ENCODE measurements around the gene ANKRD13C. TPM values are rescaled to one million over a fixed set of nuclear protein-coding genes. Genes with fewer than 3 reads are reported as not detected.

Gene ANKRD13C
- total RNA-seq, 1 experiment from 2014 or later: 28.0 TPM

GRCh38 chr1:70295749-70296148, 58.8 kb downstream of the ANKRD13C start:
- DNase-seq (ENCODE audit: low spot score): no peak

GRCh38 chr1:70293186-70293843, 61.2 kb downstream of the ANKRD13C start:
- DNase-seq (ENCODE audit: low spot score): no peak

- no peak for DNase-seq (ENCODE audit: low spot score)
Observed at GRCh38 chr1:70290218-70290617, 64.3 kb downstream of the ANKRD13C start.

GRCh38 chr1:70288166-70288565, 66.4 kb downstream of the ANKRD13C start:
- DNase-seq (ENCODE audit: low spot score): no peak

GRCh38 chr1:70286453-70286852, 68.1 kb downstream of the ANKRD13C start:
- no peak for DNase-seq (ENCODE audit: low spot score)

GRCh38 chr1:70284366-70284765, 70.2 kb downstream of the ANKRD13C start:
- DNase-seq (ENCODE audit: low spot score): no peak

GRCh38 chr1:70278710-70279109, 75.8 kb downstream of the ANKRD13C start:
- DNase-seq (ENCODE audit: low spot score): no peak

GRCh38 chr1:70277875-70278274, 76.6 kb downstream of the ANKRD13C start:
- no peak for DNase-seq (ENCODE audit: low spot score)

GRCh38 chr1:70265946-70266345, 88.6 kb downstream of the ANKRD13C start:
- no peak for DNase-seq (ENCODE audit: low spot score)

- DNase-seq (ENCODE audit: low spot score): no peak
Observed at GRCh38 chr1:70264839-70265238, 89.7 kb downstream of the ANKRD13C start.

GRCh38 chr1:70256664-70257063, 97.9 kb downstream of the ANKRD13C start:
- DNase-seq (ENCODE audit: low spot score): no peak

GRCh38 chr1:70248729-70249128, 105.8 kb downstream of the ANKRD13C start:
- no peak for DNase-seq (ENCODE audit: low spot score)

GRCh38 chr1:70247768-70248167, 106.8 kb downstream of the ANKRD13C start:
- DNase-seq (ENCODE audit: low spot score): no peak

GRCh38 chr1:70247122-70247521, 107.4 kb downstream of the ANKRD13C start:
- DNase-seq (ENCODE audit: low spot score): no peak

- DNase-seq (ENCODE audit: low spot score): no peak
Observed at GRCh38 chr1:70239940-70240339, 114.6 kb downstream of the ANKRD13C start.

- no peak for DNase-seq (ENCODE audit: low spot score)
Observed at GRCh38 chr1:70234733-70235132, 119.8 kb downstream of the ANKRD13C start.

GRCh38 chr1:70231475-70231874, 123.0 kb downstream of the ANKRD13C start:
- DNase-seq (ENCODE audit: low spot score): no peak

GRCh38 chr1:70228670-70229069, 125.9 kb downstream of the ANKRD13C start:
- DNase-seq (ENCODE audit: low spot score): no peak

- no peak for DNase-seq (ENCODE audit: low spot score)
Observed at GRCh38 chr1:70227439-70227838, 127.1 kb downstream of the ANKRD13C start.

- no peak for DNase-seq (ENCODE audit: low spot score)
Observed at GRCh38 chr1:70224954-70225353, 129.6 kb downstream of the ANKRD13C start.

GRCh38 chr1:70222716-70223235, 131.7 kb downstream of the ANKRD13C start:
- no peak for DNase-seq (ENCODE audit: low spot score)

- peak; percentile 96 for DNase-seq (ENCODE audit: low spot score)
Observed at GRCh38 chr1:70221238-70222121, 133.0 kb downstream of the ANKRD13C start, which contains the start of gene SRSF11. Gene SRSF11, plus strand, starts transcription at chr1:70221380. Its CDS starts 257 bp downstream, at chr1:70221637.

Measured in HT-29 (cell line).